ENCODE data around the gene RPSA.

Gene RPSA

GRCh38 chr3:39383881-39384664 lies 22.4 kb upstream of the RPSA start:
- peak; percentile 93 for DNase-seq (ENCODE audit: low read depth, low spot score)
- TF ChIP-seq CTCF (IDR thresholded peaks at IDR 0.05; ENCODE audit: low read depth, low read length) = no peak
- in situ Hi-C loops (cut with HindIII; ENCODE audit: low sequenced_read_pairs) = no loop called here
- H3K4me3 ChIP-seq (ENCODE audit: low read depth, low read length) = peak overlapping the region; percentile 89

GRCh38 chr3:39384665-39385000 lies 21.9 kb upstream of the RPSA start:
- DNase-seq (ENCODE audit: low read depth, low spot score) = no peak
- in situ Hi-C loops (cut with HindIII; ENCODE audit: low sequenced_read_pairs) = no loop called here
- TF ChIP-seq CTCF (IDR thresholded peaks at IDR 0.05; ENCODE audit: low read depth, low read length) = no peak
- H3K4me3 ChIP-seq (ENCODE audit: low read depth, low read length) = peak overlapping the region; percentile 89

- in situ Hi-C loops (cut with HindIII; ENCODE audit: low sequenced_read_pairs) = no loop called here
- no peak for DNase-seq (ENCODE audit: low read depth, low spot score)
- no peak for TF ChIP-seq CTCF (IDR thresholded peaks at IDR 0.05; ENCODE audit: low read depth, low read length)
- no peak overlapping the region for H3K4me3 ChIP-seq (ENCODE audit: low read depth, low read length)
Measured at GRCh38 chr3:39385456-39386090, 20.9 kb upstream of the RPSA start.

- no peak for DNase-seq (ENCODE audit: low read depth, low spot score)
- TF ChIP-seq CTCF (IDR thresholded peaks at IDR 0.05; ENCODE audit: low read depth, low read length) = no peak
- in situ Hi-C loops (cut with HindIII; ENCODE audit: low sequenced_read_pairs) = no loop called here
- no peak overlapping the region for H3K4me3 ChIP-seq (ENCODE audit: low read depth, low read length)
Measured at GRCh38 chr3:39386318-39386717, 20.2 kb upstream of the RPSA start.

GRCh38 chr3:39387411-39387975 lies 19.0 kb upstream of the RPSA start:
- no peak overlapping the region for H3K4me3 ChIP-seq (ENCODE audit: low read depth, low read length)
- in situ Hi-C loops (cut with HindIII; ENCODE audit: low sequenced_read_pairs) = no loop called here
- no peak for DNase-seq (ENCODE audit: low read depth, low spot score)
- no peak for TF ChIP-seq CTCF (IDR thresholded peaks at IDR 0.05; ENCODE audit: low read depth, low read length)

- no peak overlapping the region for H3K4me3 ChIP-seq (ENCODE audit: low read depth, low read length)
- in situ Hi-C loops (cut with HindIII; ENCODE audit: low sequenced_read_pairs) = no loop called here
- TF ChIP-seq CTCF (IDR thresholded peaks at IDR 0.05; ENCODE audit: low read depth, low read length) = no peak
- DNase-seq (ENCODE audit: low read depth, low spot score) = no peak
Measured at GRCh38 chr3:39388153-39388552, 18.4 kb upstream of the RPSA start.
